ENCODE data around the gene RASSF3.
A peak's percentile ranks its signal among the peaks of the same experiment; 100 is the strongest.
"Not testable (repeated sequence)": the region's sequence is repeated elsewhere in the genome, so short reads cannot be mapped to it uniquely, and the experiment has no call there.

The RASSF3 gene, protein sequence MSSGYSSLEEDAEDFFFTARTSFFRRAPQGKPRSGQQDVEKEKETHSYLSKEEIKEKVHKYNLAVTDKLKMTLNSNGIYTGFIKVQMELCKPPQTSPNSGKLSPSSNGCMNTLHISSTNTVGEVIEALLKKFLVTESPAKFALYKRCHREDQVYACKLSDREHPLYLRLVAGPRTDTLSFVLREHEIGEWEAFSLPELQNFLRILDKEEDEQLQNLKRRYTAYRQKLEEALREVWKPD

GRCh38 chr12:64610079-64610659 is at the start of gene RASSF3:
Gene RASSF3, plus strand, starts transcription at chr12:64610495. Its CDS starts 138 bp downstream, at chr12:64610633.
- peak; percentile 30 for DNase-seq

DNA sequence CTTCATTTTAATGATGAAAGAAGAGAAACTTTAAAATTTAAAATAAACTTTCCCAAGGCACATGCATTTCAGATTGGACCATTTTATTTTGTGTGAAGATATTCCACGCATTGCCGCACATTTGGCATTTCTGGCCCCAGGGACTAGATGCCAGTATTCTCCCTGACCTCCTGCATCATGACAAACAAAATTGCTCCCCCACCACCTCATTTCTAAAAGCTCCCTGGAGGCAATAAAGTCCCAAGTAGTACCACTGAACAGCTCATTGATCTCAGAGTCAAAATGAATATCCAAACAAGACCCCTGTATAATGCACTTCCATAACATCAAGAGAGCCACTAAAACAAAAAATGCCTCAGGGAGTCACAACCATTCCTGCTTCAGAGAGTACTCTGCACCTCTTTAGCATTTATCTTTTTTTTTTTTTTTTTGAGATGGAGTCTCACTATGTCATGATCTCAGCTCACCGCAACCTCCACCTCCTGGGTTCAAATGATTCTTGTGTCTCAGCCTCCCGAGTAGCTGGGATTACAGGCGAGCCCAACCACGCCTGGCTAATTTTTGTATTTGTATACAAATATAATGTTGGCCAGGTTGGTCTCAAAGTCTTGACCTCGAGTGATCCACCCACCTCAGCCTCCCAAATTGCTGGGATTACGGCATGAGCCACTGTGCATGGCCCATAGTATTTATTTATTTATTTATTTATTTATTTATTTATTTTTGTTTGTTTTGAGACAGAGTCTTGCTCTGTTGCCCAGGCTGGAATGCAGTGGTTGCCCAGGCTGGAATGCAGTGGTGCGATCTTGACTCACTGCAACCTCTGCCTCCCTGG is 48.8 kb upstream of the RASSF3 start:
- no peak for DNase-seq

DNA sequence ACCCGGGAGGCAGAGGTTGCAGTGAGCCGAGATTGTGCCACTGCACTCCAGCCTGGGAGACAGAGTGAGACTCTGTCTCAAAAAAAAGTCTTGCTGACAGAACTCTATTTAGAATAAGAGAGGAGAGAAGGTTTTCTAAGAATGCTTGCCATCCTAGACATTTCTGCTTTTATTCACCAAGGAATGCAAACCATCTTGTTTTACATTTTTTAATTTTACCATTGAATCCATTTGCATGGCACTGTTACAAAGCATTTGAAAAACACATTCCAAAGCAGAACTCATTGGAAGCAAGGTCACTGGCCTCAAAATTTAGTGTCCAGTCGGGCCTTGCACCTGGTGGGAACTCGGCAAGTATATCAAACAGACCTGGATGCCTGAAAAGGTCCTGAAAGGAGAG is 44.2 kb upstream of the RASSF3 start:
- no peak for DNase-seq

DNA sequence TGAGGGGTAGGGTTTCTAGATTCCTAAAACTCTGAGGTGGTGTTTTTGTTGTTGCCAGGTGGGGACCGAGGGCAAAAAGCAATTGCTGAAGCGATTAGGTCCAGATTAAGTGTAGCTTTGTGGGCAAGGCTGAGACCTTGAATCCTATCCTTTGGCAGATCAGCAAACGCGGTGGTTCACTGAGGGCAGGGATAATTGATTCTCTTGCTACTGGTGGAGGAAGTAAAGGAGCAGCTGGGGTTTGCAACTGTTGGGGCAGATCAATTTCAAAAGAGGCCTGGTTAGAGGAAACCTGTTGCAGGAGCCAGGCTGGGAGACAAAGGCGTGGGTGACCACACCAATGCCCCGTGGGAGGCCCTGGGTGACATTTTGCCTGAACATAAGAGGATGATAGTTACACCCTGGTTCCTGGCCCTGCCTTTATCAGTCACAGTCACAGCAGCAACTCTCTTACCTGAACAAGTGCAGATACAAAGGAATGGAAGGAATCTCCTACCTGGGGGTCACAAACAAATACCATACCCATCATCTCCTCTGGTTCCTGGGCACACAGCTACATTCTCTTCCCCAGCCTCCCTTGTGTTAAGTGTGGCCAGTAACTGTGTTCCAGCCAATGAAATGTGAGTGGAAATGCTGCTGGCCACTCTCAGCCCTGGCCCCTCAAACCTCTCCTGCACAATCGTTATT is 43.3 kb upstream of the RASSF3 start:
- DNase-seq: peak; percentile 41

GRCh38 chr12:64567570-64567969 is 42.7 kb upstream of the RASSF3 start:
- DNase-seq: no peak

- peak; percentile 11 for DNase-seq
Observed at GRCh38 chr12:64568298-64568697, 42.0 kb upstream of the RASSF3 start.

DNA sequence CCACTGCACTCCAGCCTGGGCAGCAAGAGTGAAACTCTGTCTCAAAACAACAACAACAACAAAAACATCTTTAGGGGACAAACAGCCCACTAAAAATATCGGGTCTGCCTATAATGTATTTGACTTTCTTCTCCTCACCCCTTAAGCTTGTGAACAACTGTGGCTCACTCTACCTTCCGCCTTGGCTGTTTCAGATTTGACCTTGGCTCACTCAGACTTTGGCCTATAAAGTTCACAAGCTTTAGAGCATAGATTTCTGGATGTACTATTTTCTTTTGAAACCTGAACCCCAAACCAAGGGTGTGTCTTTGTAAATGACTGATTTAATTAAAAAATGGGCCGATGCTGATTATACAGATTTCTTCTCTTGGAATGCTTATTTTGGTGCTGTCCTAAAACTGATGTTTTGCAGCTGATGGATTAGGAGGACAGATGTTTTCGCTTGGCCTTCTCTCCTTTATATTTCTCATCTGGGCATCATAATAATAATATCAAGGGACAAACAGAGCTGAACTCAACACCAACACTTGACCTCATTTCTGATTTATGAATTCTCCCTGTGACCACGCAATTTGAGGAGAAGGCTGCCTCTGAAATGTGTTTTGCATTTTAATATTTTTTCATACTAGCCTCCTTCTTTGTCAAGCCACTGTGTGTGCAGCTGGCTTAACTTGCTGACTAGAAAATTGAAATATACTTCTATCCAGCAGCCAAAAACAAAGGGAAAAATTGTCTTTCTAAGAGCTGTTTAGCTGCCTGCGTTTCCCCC is 40.2 kb upstream of the RASSF3 start:
- DNase-seq: no peak

- DNase-seq: no peak
Observed at GRCh38 chr12:64571411-64571810, 38.9 kb upstream of the RASSF3 start.

GRCh38 chr12:64572241-64572640 is 38.1 kb upstream of the RASSF3 start:
- no peak for DNase-seq

DNA sequence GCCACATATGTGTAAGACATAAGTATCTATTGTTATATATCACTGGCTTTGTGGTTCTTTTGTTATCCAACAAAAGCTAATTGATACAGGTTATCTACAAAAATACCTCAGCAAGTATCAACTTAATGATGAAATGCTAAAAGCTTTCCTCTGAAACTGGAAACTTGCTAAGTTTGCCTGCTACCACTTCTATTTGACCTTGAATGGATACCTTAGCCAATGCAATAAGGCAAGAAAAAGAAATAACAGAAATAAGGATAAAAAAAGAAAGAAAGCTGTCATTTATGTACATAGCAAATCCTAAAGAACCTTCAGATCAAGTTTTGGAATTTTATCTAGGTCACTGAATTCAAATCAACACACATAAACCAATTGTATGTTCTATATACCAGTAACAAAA is 35.5 kb upstream of the RASSF3 start:
- no peak for DNase-seq

GRCh38 chr12:64577046-64577445 is 33.2 kb upstream of the RASSF3 start:
- DNase-seq: no peak

DNA sequence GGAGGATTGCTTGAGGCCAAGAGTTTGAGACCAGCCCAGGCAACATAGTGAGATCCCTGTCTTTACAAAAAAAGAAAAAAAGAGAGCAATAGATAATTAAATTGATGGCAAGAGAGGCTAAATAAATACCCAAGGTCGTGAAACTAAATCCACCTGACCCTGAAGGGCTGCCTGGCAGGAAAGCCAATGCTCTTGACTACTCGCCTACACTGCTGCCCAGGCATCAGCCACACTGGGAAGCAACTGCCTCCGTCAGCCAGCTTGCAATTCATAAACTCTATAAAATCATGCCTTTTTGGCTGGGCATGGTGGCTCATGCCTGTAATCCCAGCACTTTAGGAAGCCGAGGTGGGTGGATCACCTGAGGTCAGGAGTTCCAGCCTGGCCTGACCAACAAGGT is 31.7 kb upstream of the RASSF3 start:
- DNase-seq: no peak

DNA sequence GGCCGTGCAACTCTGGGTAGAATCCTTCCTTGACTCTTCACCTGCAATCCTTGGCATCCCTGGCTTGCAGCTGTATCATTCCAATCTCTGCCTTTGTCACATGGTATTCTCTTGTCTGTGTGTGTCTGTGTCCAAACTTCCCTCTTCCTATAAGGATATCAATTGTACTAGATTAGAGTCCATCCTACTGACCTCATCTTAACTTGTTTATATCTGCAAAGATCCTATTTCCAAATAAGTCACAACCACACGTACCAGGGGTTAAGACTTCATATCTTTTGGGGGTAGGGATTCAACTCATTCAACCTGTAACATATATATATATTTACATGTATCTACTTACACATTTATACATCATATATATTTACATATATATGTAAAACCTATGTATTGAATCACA is 29.6 kb upstream of the RASSF3 start:
- DNase-seq: no peak

DNA sequence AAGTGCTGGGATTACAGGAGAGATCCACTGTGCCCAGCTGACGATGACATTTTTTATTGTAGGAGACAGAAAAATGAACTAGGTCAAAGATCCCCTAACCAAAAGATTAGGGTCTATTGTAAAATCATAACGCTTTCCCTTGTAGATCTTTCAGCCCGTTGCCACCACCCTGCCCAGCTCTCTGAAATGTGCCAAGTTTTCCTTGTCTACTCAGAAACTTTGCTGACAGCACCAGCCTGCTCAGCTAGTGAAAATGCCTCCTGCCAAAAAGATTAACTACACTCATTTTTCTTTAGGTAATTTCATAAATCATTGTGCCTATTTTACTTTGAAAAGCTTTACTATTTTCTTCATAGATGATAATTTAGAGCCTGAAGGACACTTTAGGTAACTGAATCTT is 28.2 kb upstream of the RASSF3 start:
- no peak for DNase-seq

DNA sequence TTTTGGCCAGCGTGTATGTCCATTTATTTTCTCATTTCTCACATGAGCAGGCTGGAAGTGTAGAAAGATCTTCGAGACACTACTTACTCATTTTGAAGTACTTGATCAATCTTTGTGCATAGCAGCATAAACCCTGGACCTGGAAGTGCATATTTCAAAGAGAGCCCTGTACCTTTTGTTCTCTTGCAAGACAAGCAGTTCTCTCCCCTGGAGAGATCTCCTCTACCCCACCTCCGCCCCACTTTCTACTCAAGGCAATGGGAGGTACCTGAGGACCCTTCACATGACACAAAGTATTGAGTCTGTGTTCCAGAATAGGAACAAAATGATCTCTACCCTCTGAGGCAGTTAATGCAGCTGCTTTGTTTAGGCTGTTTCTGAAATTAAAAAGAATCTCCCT is 27.4 kb upstream of the RASSF3 start:
- no peak for DNase-seq

DNA sequence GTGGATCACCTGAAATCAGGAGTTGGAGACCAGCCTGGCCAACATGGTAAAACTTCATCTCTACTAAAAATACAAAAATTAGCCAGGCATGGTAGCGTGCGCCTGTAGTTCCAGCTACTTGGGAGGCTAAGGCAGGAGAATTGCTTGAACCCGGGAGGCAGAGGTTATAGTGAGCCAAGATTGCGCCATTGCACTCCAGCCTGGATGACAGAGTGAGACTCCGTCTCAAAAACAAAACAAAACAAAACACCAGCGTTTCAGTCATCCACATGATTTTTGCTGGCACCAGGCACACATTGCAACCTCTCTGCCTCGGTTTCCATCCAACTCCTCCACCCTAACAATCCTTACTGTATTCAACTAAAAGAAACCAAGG is 26.9 kb upstream of the RASSF3 start:
- not testable (repeated sequence) for DNase-seq

DNA sequence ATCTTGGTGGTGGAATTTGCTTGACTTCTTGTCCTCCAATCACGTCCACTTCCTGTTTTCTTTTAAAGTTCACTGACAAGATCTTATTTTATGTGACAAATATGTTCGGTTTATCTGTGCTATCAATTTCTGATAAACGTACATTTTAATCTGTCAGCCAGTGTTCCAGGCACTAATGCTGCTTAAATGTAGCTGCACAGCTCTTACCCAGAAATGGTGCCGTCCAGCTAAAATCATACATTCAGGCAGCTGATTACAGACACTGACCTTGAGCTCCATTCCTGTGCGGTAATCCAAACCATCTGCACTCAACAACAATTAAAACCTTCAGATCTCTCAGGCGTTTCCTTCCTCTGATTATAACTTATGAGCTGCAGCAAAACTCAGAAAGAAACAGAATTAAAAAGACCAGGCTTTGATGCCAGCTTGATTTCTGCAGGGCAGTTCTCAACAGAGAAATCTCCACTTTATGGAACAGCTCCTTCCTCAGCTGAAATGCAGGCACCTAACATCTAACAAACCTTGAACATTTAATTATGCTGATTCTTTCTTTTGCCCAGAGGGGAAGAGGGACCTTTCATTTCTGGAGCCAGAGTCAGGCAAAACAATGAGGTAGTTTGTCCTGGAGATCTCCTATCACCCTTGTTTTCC is 26.4 kb upstream of the RASSF3 start:
- no peak for DNase-seq

DNA sequence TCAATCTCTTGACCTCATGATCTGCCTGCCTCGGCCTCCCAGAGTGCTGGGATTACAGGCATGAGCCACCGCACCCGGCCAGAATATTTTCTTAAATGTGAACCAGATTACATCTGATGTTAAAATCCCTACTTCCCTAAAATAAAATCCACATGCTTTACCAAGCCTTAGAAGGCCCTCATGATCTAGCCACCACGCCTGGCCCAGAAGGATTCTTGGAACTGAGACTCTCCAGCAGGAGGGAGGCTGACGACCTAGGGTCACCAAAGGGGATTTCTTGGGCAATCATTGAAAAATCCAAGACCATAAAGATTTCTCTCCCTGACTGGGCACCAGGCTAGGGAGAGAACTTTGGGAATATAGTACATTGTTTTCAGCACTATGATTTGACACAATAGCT is 25.2 kb upstream of the RASSF3 start:
- DNase-seq: no peak

- no peak for DNase-seq
Observed at GRCh38 chr12:64587447-64587846, 22.8 kb upstream of the RASSF3 start.

DNA sequence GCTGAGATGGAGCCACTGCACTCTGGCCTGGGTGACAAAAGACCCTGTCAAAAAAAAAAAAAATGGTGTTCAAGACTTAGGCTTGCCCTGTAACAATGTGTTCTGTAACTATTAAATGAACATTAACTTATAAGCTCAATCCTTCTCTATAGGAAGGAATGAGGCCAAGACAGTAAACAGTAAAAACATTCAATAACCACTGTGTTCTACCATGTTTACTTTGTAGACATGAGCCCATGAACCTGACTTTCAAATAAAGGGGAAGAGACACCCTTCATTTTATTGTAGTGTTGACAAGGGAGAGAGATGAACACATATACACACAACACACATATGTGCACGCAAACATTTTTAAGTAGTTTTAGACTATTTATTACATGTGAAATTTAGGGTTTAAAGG is 20.1 kb upstream of the RASSF3 start:
- no peak for DNase-seq

GRCh38 chr12:64595863-64596793 is 14.2 kb upstream of the RASSF3 start:
- no peak for DNase-seq
